DOHH2 (cell line): Measurements from ENCODE around the gene DPYD.

Experiments used
- H3F3A ChIP-seq: fragments of 200-600 bp; sonication (generic), shearing (Covaris generic); 2 replicates; pipeline ENCODE4 v1.6.0; 2016; ENCODE audit warnings: antibody characterized with exemption, mild to moderate bottlenecking; ENCODE audit not compliant: control insufficient read depth, insufficient read depth
- H3K27ac ChIP-seq: fragments of 200-600 bp; sonication (generic); 2 replicates; pipeline ENCODE4 v1.5.1; 2014; ENCODE audit warnings: low read depth, mild to moderate bottlenecking, low read length, moderate library complexity
- H3K27me3 ChIP-seq: fragments of 200-600 bp; sonication (generic); 2 replicates; pipeline ENCODE4 v1.6.1; 2014; ENCODE audit warnings: mild to moderate bottlenecking, low read length, mixed read lengths; ENCODE audit not compliant: control insufficient read depth
- H3K36me3 ChIP-seq: fragments of 200-600 bp; sonication (generic); 2 replicates; pipeline ENCODE4 v1.6.1; 2014; ENCODE audit warnings: mild to moderate bottlenecking, low read length, moderate library complexity, mixed read lengths; ENCODE audit not compliant: control insufficient read depth
- H3K4me1 ChIP-seq: fragments of 200-600 bp; sonication (generic); 2 replicates; pipeline ENCODE4 v1.6.1; 2014; ENCODE audit warnings: mild to moderate bottlenecking, low read length, mixed read lengths; ENCODE audit not compliant: control insufficient read depth
- H3K4me2 ChIP-seq: fragments of 200-600 bp; sonication (generic); 2 replicates; pipeline ENCODE4 v1.6.0; 2014; ENCODE audit warnings: mild to moderate bottlenecking, low read length, moderate library complexity
- H3K4me3 ChIP-seq: fragments of 200-600 bp; sonication (generic); 2 replicates; pipeline ENCODE4 v1.5.1; 2014; ENCODE audit warnings: mild to moderate bottlenecking, low read length, mixed read lengths
- H3K79me2 ChIP-seq: fragments of 200-600 bp; sonication (generic); 2 replicates; pipeline ENCODE4 v1.6.1; 2014; ENCODE audit warnings: mild to moderate bottlenecking, low read length, mixed read lengths; ENCODE audit not compliant: control insufficient read depth
- H3K9me2 ChIP-seq: fragments of 200-600 bp; sonication (generic); replicated peaks from 2 replicates; pipeline ENCODE4 v1.6.1; 2014; ENCODE audit warnings: mild to moderate bottlenecking, low read length, mixed read lengths; ENCODE audit not compliant: control insufficient read depth
- H3K9me3 ChIP-seq: fragments of 200-600 bp; sonication (generic); 2 replicates; pipeline ENCODE4 v1.6.1; 2014; ENCODE audit warnings: antibody characterized with exemption, low read length, mixed read lengths; ENCODE audit not compliant: control insufficient read depth, insufficient read depth
- H4K20me1 ChIP-seq: fragments of 200-600 bp; sonication (generic); 2 replicates; pipeline ENCODE4 v1.6.0; 2014; ENCODE audit warnings: low read depth, mild to moderate bottlenecking, antibody characterized with exemption, low read length, moderate library complexity; ENCODE audit not compliant: control insufficient read depth, insufficient read depth
- EZH2phosphoT487 ChIP-seq: fragments of 200-600 bp; sonication (generic); IDR thresholded peaks from 2 replicates; pipeline ENCODE4 v1.6.1; 2017; ENCODE audit warnings: borderline replicate concordance, mild to moderate bottlenecking, antibody characterized with exemption, low read length, moderate library complexity, mixed read lengths
- TF ChIP-seq, protein P1 (sequence below): fragments of 200-600 bp; sonication (generic); IDR thresholded peaks from one replicate; pipeline ENCODE4 v1.5.1; 2014; ENCODE audit warnings: antibody characterized with exemption, mild to moderate bottlenecking, low read depth, low read length; ENCODE audit not compliant: poor library complexity, severe bottlenecking

Gene DPYD

DNA sequence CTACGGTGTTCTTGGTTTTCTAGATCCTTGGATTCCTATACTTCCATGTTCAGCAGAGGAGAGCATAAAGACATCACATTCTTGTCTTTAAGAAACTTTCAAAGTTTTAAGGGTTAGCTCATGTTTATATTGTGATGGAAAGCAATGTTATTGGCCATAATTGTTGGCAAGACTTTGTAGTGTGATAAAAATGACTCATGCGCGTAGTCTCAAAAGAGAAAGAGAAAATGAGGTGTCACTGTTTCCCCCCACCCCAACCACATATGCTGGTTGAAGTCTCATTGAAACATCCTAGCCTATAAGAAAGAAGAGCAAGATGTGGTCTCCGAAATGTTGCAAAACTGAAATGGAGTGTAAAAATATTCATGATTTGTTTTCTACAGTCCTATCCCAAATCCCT is 850.5 kb downstream of the DPYD start:
- TF ChIP-seq EZH2phosphoT487: no peak
- TF ChIP-seq, protein P1, sequence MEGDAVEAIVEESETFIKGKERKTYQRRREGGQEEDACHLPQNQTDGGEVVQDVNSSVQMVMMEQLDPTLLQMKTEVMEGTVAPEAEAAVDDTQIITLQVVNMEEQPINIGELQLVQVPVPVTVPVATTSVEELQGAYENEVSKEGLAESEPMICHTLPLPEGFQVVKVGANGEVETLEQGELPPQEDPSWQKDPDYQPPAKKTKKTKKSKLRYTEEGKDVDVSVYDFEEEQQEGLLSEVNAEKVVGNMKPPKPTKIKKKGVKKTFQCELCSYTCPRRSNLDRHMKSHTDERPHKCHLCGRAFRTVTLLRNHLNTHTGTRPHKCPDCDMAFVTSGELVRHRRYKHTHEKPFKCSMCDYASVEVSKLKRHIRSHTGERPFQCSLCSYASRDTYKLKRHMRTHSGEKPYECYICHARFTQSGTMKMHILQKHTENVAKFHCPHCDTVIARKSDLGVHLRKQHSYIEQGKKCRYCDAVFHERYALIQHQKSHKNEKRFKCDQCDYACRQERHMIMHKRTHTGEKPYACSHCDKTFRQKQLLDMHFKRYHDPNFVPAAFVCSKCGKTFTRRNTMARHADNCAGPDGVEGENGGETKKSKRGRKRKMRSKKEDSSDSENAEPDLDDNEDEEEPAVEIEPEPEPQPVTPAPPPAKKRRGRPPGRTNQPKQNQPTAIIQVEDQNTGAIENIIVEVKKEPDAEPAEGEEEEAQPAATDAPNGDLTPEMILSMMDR: no peak
- H3K4me1 ChIP-seq: no peaks in the 10 kb centered on the region
- no peaks in the 10 kb centered on the region for H3K79me2 ChIP-seq
- H3K9me2 ChIP-seq: no peaks in the 10 kb centered on the region
- H3K36me3 ChIP-seq: no peaks in the 10 kb centered on the region
- no peaks in the 10 kb centered on the region for H3K27me3 ChIP-seq
- H4K20me1 ChIP-seq: no peaks in the 10 kb centered on the region
- no peak overlapping the region for H3K4me2 ChIP-seq
- H3F3A ChIP-seq: no peaks in the 10 kb centered on the region
- no peak overlapping the region for H3K27ac ChIP-seq
- H3K9me3 ChIP-seq: 0 out of 2 replicates have a peak, but pooled peaks cover 3% of the 10 kb centered on the region
- H3K4me3 ChIP-seq: no peak overlapping the region

DNA sequence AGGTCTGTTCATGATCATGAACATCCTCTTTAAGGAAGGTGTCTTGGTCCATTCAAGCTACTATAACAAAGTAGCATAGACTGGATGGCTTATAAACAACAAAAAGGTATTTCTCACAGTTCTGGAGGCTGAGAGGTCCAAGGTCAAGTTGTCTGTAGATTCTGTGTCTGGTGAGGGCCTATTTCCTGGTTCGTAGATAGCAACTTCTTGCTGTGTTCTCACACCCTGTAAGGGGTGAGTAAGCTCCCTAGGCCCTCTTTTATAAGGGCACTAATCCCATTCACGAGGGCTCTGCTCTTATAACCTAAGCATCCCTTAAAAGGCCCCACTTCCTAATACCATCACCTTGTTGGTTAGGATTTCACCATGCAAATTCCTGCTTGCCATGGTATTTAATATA is 851.5 kb downstream of the DPYD start:
- no peaks in the 10 kb centered on the region for H3K27me3 ChIP-seq
- no peak overlapping the region for H3K4me3 ChIP-seq
- no peaks in the 10 kb centered on the region for H3K9me2 ChIP-seq
- no peaks in the 10 kb centered on the region for H3K4me1 ChIP-seq
- TF ChIP-seq EZH2phosphoT487: no peak
- TF ChIP-seq, protein P1: no peak
- no peak overlapping the region for H3K4me2 ChIP-seq
- 0 out of 2 replicates have a peak, but pooled peaks cover 3% of the 10 kb centered on the region for H3K9me3 ChIP-seq
- no peak overlapping the region for H3K27ac ChIP-seq
- no peaks in the 10 kb centered on the region for H3K36me3 ChIP-seq
- no peaks in the 10 kb centered on the region for H3K79me2 ChIP-seq
- no peaks in the 10 kb centered on the region for H4K20me1 ChIP-seq
- no peaks in the 10 kb centered on the region for H3F3A ChIP-seq

DNA sequence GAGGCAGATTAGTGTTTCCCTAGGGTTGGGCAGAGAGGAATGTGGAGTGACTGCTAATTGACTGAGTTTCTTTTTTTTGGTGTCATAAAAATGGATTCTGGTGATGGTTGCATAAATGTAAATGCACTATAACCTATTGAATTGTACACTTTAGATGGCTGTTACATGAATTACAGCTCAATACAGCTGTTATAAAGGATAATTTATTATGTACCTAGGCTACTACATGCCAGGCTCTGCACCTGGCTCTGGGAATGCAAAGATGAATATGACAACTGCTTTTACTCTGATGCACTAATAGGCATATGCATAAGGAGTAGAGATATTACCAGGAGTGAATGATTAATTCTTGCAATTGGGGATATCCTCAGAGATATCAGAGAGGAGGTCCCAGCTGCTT is 854.0 kb downstream of the DPYD start:
- Histone ChIP-seq H3K9me3 (peaks cover 8% of the 10 kb centered on the region; the same call in 1 of the 2 replicates), H3K27ac (no peak overlapping the region), H3K4me3 (no peak overlapping the region), H3K9me2 (no peaks in the 10 kb centered on the region), H3K27me3 (no peaks in the 10 kb centered on the region), H3K4me1 (no peaks in the 10 kb centered on the region), H3K79me2 (no peaks in the 10 kb centered on the region), H4K20me1 (no peaks in the 10 kb centered on the region), H3K36me3 (no peaks in the 10 kb centered on the region), H3F3A (no peaks in the 10 kb centered on the region), H3K4me2 (no peak overlapping the region)
- no peak for TF ChIP-seq EZH2phosphoT487
- TF ChIP-seq, protein P1: no peak

DNA sequence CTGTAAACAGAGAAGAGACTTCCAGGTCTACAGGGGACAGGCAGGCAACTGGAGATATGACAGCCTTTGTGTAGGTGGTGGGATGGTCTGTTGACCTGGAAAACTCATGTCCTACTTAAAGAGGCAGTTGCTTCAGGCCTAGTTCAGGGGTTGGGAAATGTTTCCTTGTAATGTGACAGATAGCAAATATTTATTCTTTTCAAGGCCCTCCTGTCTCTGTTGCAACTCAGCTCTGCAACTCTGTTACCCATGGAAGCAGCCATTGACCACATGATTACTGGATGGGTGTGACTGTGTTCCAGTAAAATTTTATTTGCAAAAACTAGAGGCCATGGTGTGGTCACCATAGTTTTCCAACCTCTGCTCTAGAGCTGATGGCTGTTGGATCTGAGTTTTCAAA is 857.3 kb downstream of the DPYD start:
- no peaks in the 10 kb centered on the region for H3K4me1 ChIP-seq
- TF ChIP-seq, protein P1: no peak
- no peak for TF ChIP-seq EZH2phosphoT487
- no peaks in the 10 kb centered on the region for H3K27me3 ChIP-seq
- no peaks in the 10 kb centered on the region for H3K36me3 ChIP-seq
- H3K4me3 ChIP-seq: no peak overlapping the region
- no peaks in the 10 kb centered on the region for H4K20me1 ChIP-seq
- peaks cover 10% of the 10 kb centered on the region; the same call in 1 of the 2 replicates for H3K9me3 ChIP-seq
- H3K79me2 ChIP-seq: no peaks in the 10 kb centered on the region
- H3F3A ChIP-seq: no peaks in the 10 kb centered on the region
- no peaks in the 10 kb centered on the region for H3K9me2 ChIP-seq
- H3K4me2 ChIP-seq: no peak overlapping the region
- no peak overlapping the region for H3K27ac ChIP-seq
